Measurements from ENCODE around the gene STXBP2. TPM values are rescaled to one million over a fixed set of nuclear protein-coding genes. Genes with fewer than 3 reads are reported as not detected.

STXBP2 gene
- total RNA-seq, 1 donor from 2014 or later: 64.3 TPM

GRCh38 chr19:7602935-7603497 lies 33.9 kb upstream of the STXBP2 start:
- Histone ChIP-seq H3K9me3 (no peaks in the 10 kb centered on the region), H3K27ac (no peak overlapping the region), H3K27me3 (no peaks in the 10 kb centered on the region), H3K4me1 (no peaks in the 10 kb centered on the region), H3K4me3 (no peak overlapping the region), H3K36me3 (no peaks in the 10 kb centered on the region)
- intact Hi-C loops (cut with DNase I): no loop called here
- DNase-seq (ENCODE audit: extremely low spot score in 2 of 2): no peak
- TF ChIP-seq CTCF (IDR thresholded peaks at IDR 0.05) (no peak), POLR2A (IDR thresholded peaks at IDR 0.05) (no peak), POLR2AphosphoS5 (IDR thresholded peaks at IDR 0.05; ENCODE audit: insufficient read depth in 1 of 2, low read depth in 1 of 2) (no peak)

GRCh38 chr19:7603919-7604318 lies 33.0 kb upstream of the STXBP2 start:
- H3K27me3 ChIP-seq: no peaks in the 10 kb centered on the region
- H3K4me1 ChIP-seq: no peaks in the 10 kb centered on the region
- H3K36me3 ChIP-seq: no peaks in the 10 kb centered on the region
- H3K4me3 ChIP-seq: no peak overlapping the region
- no peak for TF ChIP-seq POLR2AphosphoS5 (IDR thresholded peaks at IDR 0.05; ENCODE audit: insufficient read depth in 1 of 2, low read depth in 1 of 2)
- TF ChIP-seq CTCF (IDR thresholded peaks at IDR 0.05): no peak
- TF ChIP-seq POLR2A (IDR thresholded peaks at IDR 0.05): no peak
- no peak overlapping the region for H3K27ac ChIP-seq
- no peaks in the 10 kb centered on the region for H3K9me3 ChIP-seq
- no peak for DNase-seq (ENCODE audit: extremely low spot score in 2 of 2)
- intact Hi-C loops (cut with DNase I): no loop called here

GRCh38 chr19:7605490-7606222 lies 31.3 kb upstream of the STXBP2 start:
- no peaks in the 10 kb centered on the region for H3K27me3 ChIP-seq

GRCh38 chr19:7606289-7606688 lies 30.6 kb upstream of the STXBP2 start:
- DNase-seq (ENCODE audit: extremely low spot score in 2 of 2): no peak
- no peak overlapping the region for H3K27ac ChIP-seq
- no peak for TF ChIP-seq CTCF (IDR thresholded peaks at IDR 0.05)
- no peak for TF ChIP-seq POLR2AphosphoS5 (IDR thresholded peaks at IDR 0.05; ENCODE audit: insufficient read depth in 1 of 2, low read depth in 1 of 2)
- TF ChIP-seq POLR2A (IDR thresholded peaks at IDR 0.05): no peak
- H3K27me3 ChIP-seq: no peaks in the 10 kb centered on the region
- no peaks in the 10 kb centered on the region for H3K9me3 ChIP-seq
- H3K4me3 ChIP-seq: no peak overlapping the region
- no peaks in the 10 kb centered on the region for H3K36me3 ChIP-seq
- intact Hi-C loops (cut with DNase I): no loop called here
- no peaks in the 10 kb centered on the region for H3K4me1 ChIP-seq

More at GRCh38 chr19:7605490-7606222, 31.3 kb upstream of the STXBP2 start:
- TF ChIP-seq POLR2A (IDR thresholded peaks at IDR 0.05) (no peak), POLR2AphosphoS5 (IDR thresholded peaks at IDR 0.05; ENCODE audit: insufficient read depth in 1 of 2, low read depth in 1 of 2) (no peak), CTCF (IDR thresholded peaks at IDR 0.05) (no peak)
- Histone ChIP-seq H3K4me1 (no peaks in the 10 kb centered on the region), H3K36me3 (no peaks in the 10 kb centered on the region), H3K4me3 (no peak overlapping the region), H3K9me3 (no peaks in the 10 kb centered on the region), H3K27ac (no peak overlapping the region)
- no peak for DNase-seq (ENCODE audit: extremely low spot score in 2 of 2)
- intact Hi-C loops (cut with DNase I): no loop called here
